OCI-LY1 (cell line): ENCODE measurements around the gene HOXC6.
A peak's percentile ranks its signal among the peaks of the same experiment; 100 is the strongest.

Source experiments
- H2AFZ ChIP-seq: fragments of 200-600 bp; sonication (generic), shearing (Covaris generic); 2 replicates; pipeline ENCODE4 v1.6.0; 2014; ENCODE audit warnings: antibody characterized with exemption, mild to moderate bottlenecking, low read length
- H3F3A ChIP-seq: fragments of 200-600 bp; sonication (generic), shearing (Covaris generic); 2 replicates; pipeline ENCODE4 v1.6.0; 2014; ENCODE audit warnings: mild to moderate bottlenecking, antibody characterized with exemption, low read length, moderate library complexity; ENCODE audit not compliant: insufficient read depth
- H3K27ac ChIP-seq: fragments of 200-600 bp; sonication (generic); 2 replicates; pipeline ENCODE4 v1.5.1; 2014; ENCODE audit warnings: low read length, mixed run types, mild to moderate bottlenecking, low read depth; ENCODE audit not compliant: poor library complexity, severe bottlenecking
- H3K27me3 ChIP-seq: fragments of 200-600 bp; sonication (generic); 2 replicates; pipeline ENCODE4 v1.6.0; 2014; ENCODE audit warnings: antibody characterized with exemption, mild to moderate bottlenecking, low read length, moderate library complexity; ENCODE audit not compliant: insufficient read depth
- H3K36me3 ChIP-seq: fragments of 200-600 bp; sonication (generic); 2 replicates; pipeline ENCODE4 v1.6.1; 2014; ENCODE audit warnings: mild to moderate bottlenecking, antibody characterized with exemption, low read length, moderate library complexity, mixed read lengths; ENCODE audit not compliant: insufficient read depth
- H3K4me1 ChIP-seq: fragments of 200-600 bp; sonication (generic); 2 replicates; pipeline ENCODE4 v1.5.1; 2014; ENCODE audit warnings: mild to moderate bottlenecking, low read length, moderate library complexity; ENCODE audit not compliant: insufficient read depth, severe bottlenecking
- H3K4me2 ChIP-seq: fragments of 200-600 bp; sonication (generic), shearing (Covaris generic); 2 replicates; pipeline ENCODE4 v1.6.1; 2014; ENCODE audit warnings: low read length
- H3K4me3 ChIP-seq: fragments of 200-600 bp; sonication (generic); 2 replicates; pipeline ENCODE4 v1.5.1; 2014; ENCODE audit warnings: low read length, low read depth, mild to moderate bottlenecking, mixed read lengths; ENCODE audit not compliant: poor library complexity, severe bottlenecking
- H3K79me2 ChIP-seq: fragments of 200-600 bp; shearing (Covaris generic); 2 replicates; pipeline ENCODE4 v1.6.1; 2016; ENCODE audit warnings: mixed run types, low read length, mixed read lengths; ENCODE audit not compliant: insufficient read depth
- H3K9ac ChIP-seq: fragments of 200-600 bp; sonication (generic), shearing (Covaris generic); 2 replicates; pipeline ENCODE4 v1.6.1; 2014; ENCODE audit warnings: mild to moderate bottlenecking, low read length, mixed read lengths
- H3K9me2 ChIP-seq: fragments of 200-600 bp; sonication (generic), shearing (Covaris generic); 2 replicates; pipeline ENCODE4 v1.6.1; 2014; ENCODE audit warnings: low read depth, mild to moderate bottlenecking, low read length, mixed read lengths
- H3K9me3 ChIP-seq: fragments of 200-600 bp; shearing (Covaris generic); 2 replicates; pipeline ENCODE4 v1.6.1; 2014; ENCODE audit warnings: low read length, mixed read lengths
- H4K20me1 ChIP-seq: fragments of 200-600 bp; sonication (generic), shearing (Covaris generic); 2 replicates; pipeline ENCODE4 v1.6.0; 2016; ENCODE audit warnings: mild to moderate bottlenecking, low read length; ENCODE audit not compliant: insufficient read depth
- CTCF ChIP-seq: fragments of 200-600 bp; sonication (generic), shearing (Covaris generic); IDR thresholded peaks from 2 replicates; pipeline ENCODE4 v1.5.1; 2017; ENCODE audit warnings: mild to moderate bottlenecking, antibody characterized with exemption, low read length, moderate library complexity, mixed read lengths
- EZH2 ChIP-seq: fragments of 200-600 bp; sonication (generic), shearing (Covaris generic); IDR thresholded peaks from 2 replicates; pipeline ENCODE4 v1.8.0; 2017; ENCODE audit warnings: borderline replicate concordance, mixed run types, mild to moderate bottlenecking, antibody characterized with exemption, low read length, moderate library complexity, mixed read lengths

The HOXC6 gene

GRCh38 chr12:53988541-53989226, 39.6 kb upstream of the HOXC6 start:
- no peak overlapping the region for H3K4me3 ChIP-seq
- H3K9ac ChIP-seq: no peak overlapping the region
- H4K20me1 ChIP-seq: no peaks in the 10 kb centered on the region
- H3K36me3 ChIP-seq: no peaks in the 10 kb centered on the region
- TF ChIP-seq EZH2 (no peak), CTCF (no peak)
- H3K4me2 ChIP-seq: no peak overlapping the region
- H3K4me1 ChIP-seq: peaks cover 7% of the 10 kb centered on the region
- peaks cover 6% of the 10 kb centered on the region; the same call in 1 of the 2 replicates for H3K27me3 ChIP-seq
- H3K9me2 ChIP-seq: no peaks in the 10 kb centered on the region
- no peak overlapping the region for H2AFZ ChIP-seq
- H3K79me2 ChIP-seq: no peaks in the 10 kb centered on the region
- H3K27ac ChIP-seq: no peak overlapping the region
- no peaks in the 10 kb centered on the region for H3F3A ChIP-seq
- H3K9me3 ChIP-seq: no peaks in the 10 kb centered on the region

GRCh38 chr12:53989227-53990113, 38.8 kb upstream of the HOXC6 start:
- peaks cover 6% of the 10 kb centered on the region; the same call in 1 of the 2 replicates for H3K27me3 ChIP-seq
- no peak overlapping the region for H3K4me3 ChIP-seq
- no peaks in the 10 kb centered on the region for H3K9me3 ChIP-seq
- H3K4me2 ChIP-seq: peak overlapping the region; percentile 37; the same call in 1 of the 2 replicates
- no peaks in the 10 kb centered on the region for H3K9me2 ChIP-seq
- no peak overlapping the region for H3K9ac ChIP-seq
- H3K4me1 ChIP-seq: peaks cover 7% of the 10 kb centered on the region
- no peaks in the 10 kb centered on the region for H4K20me1 ChIP-seq
- H3F3A ChIP-seq: no peaks in the 10 kb centered on the region
- H2AFZ ChIP-seq: no peak overlapping the region
- no peaks in the 10 kb centered on the region for H3K36me3 ChIP-seq
- TF ChIP-seq CTCF (peak; percentile 65), EZH2 (no peak)
- H3K79me2 ChIP-seq: no peaks in the 10 kb centered on the region
- no peak overlapping the region for H3K27ac ChIP-seq

- H3K4me1 ChIP-seq: peaks cover 4% of the 10 kb centered on the region
- no peak overlapping the region for H3K9ac ChIP-seq
- H3K4me3 ChIP-seq: no peak overlapping the region
- no peak for TF ChIP-seq EZH2
- TF ChIP-seq CTCF: no peak
- no peak overlapping the region for H3K4me2 ChIP-seq
- no peaks in the 10 kb centered on the region for H3F3A ChIP-seq
- no peaks in the 10 kb centered on the region for H3K36me3 ChIP-seq
- peaks cover 6% of the 10 kb centered on the region; the same call in 1 of the 2 replicates for H3K27me3 ChIP-seq
- H3K9me2 ChIP-seq: no peaks in the 10 kb centered on the region
- H3K79me2 ChIP-seq: no peaks in the 10 kb centered on the region
- no peak overlapping the region for H3K27ac ChIP-seq
- H2AFZ ChIP-seq: no peak overlapping the region
- H3K9me3 ChIP-seq: no peaks in the 10 kb centered on the region
- H4K20me1 ChIP-seq: no peaks in the 10 kb centered on the region
Observed at GRCh38 chr12:53990311-53991076, 37.7 kb upstream of the HOXC6 start.
